Measurements from ENCODE around the gene ERV3-1.
"Not testable (repeated sequence)": the region's sequence is repeated elsewhere in the genome, so short reads cannot be mapped to it uniquely, and the experiment has no call there.

Gene ERV3-1

DNA sequence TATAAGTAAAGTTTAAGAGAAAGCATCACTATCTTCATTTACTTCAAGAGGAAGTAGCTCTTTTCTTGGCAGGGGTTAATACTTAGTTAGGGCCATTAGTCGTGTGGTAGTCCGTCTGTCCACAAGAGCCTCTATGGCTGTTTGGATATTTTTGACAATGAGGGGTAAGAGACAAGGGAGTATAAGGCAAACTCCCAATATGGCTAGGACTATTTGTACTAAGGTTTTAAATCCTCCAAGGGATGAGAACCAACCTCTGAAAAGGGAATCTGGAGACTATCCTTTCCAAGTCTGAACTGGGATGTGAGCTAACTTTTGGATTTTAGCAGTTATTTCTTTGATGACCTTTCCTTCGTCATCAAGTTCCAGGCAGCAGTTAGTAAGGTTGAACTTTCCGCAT is 15.6 kb downstream of the ERV3-1 start, which contains the start of gene ZNF117:
TSS of gene ZNF117 (minus strand) at position 101 of the 400 bp plus-strand sequence.
- in situ Hi-C loops (cut with MboI; ENCODE audit: low pct_unique_long_range_greater_than_20kb, low sequenced_read_pairs, unreplicated experiment): no loop called here
- DNase-seq (ENCODE audit: low spot score): no peak

DNA sequence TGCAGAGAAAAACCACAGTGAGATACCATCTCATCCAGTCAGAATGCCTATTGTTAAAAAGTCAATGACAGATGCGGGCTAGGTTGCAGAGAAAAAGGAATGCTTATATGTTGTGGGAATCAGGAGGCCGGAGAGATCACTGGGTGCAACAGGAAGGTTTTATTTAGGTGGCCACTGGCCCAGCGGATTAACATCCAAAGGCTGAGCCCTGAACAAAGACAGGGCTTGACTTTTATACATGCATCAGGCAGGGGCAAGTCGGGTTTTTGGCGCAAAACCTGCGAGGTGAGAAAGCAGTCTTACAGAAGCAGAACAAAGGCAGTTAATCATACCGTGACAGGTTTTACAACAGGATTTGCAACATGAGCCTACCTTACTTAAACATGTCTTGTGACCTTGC is 16.3 kb downstream of the ERV3-1 start:
- TF ChIP-seq, protein P1, sequence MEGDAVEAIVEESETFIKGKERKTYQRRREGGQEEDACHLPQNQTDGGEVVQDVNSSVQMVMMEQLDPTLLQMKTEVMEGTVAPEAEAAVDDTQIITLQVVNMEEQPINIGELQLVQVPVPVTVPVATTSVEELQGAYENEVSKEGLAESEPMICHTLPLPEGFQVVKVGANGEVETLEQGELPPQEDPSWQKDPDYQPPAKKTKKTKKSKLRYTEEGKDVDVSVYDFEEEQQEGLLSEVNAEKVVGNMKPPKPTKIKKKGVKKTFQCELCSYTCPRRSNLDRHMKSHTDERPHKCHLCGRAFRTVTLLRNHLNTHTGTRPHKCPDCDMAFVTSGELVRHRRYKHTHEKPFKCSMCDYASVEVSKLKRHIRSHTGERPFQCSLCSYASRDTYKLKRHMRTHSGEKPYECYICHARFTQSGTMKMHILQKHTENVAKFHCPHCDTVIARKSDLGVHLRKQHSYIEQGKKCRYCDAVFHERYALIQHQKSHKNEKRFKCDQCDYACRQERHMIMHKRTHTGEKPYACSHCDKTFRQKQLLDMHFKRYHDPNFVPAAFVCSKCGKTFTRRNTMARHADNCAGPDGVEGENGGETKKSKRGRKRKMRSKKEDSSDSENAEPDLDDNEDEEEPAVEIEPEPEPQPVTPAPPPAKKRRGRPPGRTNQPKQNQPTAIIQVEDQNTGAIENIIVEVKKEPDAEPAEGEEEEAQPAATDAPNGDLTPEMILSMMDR (IDR thresholded peaks at IDR 0.05; ENCODE audit: extremely low read depth, insufficient read depth, missing control alignments): no peak
- DNase-seq (ENCODE audit: low spot score): no peak
- in situ Hi-C loops (cut with MboI; ENCODE audit: low pct_unique_long_range_greater_than_20kb, low sequenced_read_pairs, unreplicated experiment): no loop called here

More for the DNA sequence above, 15.6 kb downstream of the ERV3-1 start, which contains the start of gene ZNF117:
- TF ChIP-seq, protein P1 (IDR thresholded peaks at IDR 0.05; ENCODE audit: extremely low read depth, insufficient read depth, missing control alignments): no peak

DNA sequence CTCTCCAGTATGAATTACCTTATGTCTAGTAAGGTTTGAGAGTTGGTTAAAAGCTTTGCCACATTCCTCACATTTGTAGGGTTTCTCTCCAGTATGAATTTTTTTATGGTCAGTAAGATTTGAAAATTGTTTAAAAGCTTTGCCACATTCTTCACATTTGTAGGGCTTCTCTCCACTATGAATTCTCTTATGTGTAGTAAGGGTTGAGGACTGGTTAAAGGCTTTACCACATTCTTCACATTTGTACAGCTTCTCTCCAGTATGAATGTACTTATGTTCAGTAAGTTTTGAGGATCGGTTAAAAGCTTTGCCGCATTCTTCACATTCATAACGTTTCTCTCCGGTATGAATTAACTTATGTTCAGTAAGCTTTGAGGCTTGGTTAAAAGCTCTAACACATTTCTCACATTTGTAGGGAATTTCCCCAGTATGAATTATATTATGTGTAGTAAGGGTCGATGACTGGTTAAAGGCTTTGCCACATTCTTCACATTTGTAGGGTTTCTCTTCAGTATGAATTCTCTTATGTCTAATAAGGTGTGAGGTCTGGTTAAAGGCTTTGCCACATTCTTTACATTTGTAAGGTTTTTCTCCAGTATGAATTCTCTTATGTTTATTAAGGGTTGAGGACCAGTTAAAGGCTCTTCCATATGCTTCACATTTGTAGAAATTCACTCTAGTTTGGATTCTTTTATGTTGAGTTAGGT is 27.8 kb downstream of the ERV3-1 start:
- no peak for DNase-seq (ENCODE audit: low spot score)
- in situ Hi-C loops (cut with MboI; ENCODE audit: low pct_unique_long_range_greater_than_20kb, low sequenced_read_pairs, unreplicated experiment): no loop called here
- TF ChIP-seq, protein P1 (IDR thresholded peaks at IDR 0.05; ENCODE audit: extremely low read depth, insufficient read depth, missing control alignments): no peak

DNA sequence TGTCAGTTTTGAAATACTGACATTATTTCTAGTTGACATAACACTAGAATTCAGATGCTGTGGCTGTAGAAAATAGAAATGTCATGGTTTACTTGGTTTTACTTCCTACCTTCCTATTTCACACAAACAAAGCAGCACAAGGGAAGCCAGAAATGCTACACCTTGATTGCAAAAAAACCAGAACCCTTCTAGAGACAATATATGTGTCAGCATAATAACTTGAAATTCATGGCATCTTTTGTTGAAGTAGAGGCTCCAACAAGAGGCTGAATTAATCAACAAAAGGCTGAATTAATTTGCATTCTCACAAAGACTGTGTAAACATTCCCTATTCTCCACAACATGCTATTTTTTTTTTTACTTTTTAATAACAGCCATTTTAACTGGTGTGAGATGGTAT is 40.9 kb downstream of the ERV3-1 start:
- in situ Hi-C loops (cut with MboI; ENCODE audit: low pct_unique_long_range_greater_than_20kb, low sequenced_read_pairs, unreplicated experiment): no loop called here
- DNase-seq (ENCODE audit: low spot score): no peak
- TF ChIP-seq, protein P1 (IDR thresholded peaks at IDR 0.05; ENCODE audit: extremely low read depth, insufficient read depth, missing control alignments): no peak

DNA sequence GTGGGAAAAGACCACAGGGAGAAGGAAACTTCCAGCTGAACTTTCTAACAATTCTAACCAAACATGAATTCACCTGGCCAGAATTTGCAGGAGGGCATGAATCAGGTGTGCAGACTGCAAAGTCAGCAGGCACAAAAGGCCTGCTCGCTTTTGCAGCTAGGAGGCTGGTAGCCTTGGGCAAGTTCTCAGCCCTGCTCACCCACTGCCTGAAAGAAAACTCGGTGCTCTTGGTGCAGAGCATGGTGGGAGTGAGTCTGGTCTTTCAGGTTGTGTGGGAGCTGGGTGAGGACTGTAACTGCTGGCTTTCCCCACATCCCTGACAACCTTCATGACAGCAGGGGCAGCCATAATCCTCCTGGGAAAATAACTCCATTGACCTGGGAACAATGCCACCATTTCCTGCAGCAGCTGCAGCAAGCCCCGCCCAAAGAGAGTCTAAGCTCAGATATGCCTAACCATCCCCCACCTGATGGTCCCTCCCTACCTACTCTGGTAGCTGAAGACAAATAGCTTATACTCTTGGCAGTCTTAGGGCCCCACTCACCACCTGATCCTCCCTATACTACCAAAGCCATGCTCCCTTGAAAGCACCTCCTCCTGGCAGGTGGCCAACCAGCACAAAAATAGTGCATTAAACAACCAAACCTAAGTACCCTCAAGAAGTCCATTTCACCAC is 47.3 kb downstream of the ERV3-1 start:
- in situ Hi-C loops (cut with MboI; ENCODE audit: low pct_unique_long_range_greater_than_20kb, low sequenced_read_pairs, unreplicated experiment): no loop called here
- TF ChIP-seq, protein P1 (IDR thresholded peaks at IDR 0.05; ENCODE audit: extremely low read depth, insufficient read depth, missing control alignments): no peak
- no peak for DNase-seq (ENCODE audit: low spot score)

DNA sequence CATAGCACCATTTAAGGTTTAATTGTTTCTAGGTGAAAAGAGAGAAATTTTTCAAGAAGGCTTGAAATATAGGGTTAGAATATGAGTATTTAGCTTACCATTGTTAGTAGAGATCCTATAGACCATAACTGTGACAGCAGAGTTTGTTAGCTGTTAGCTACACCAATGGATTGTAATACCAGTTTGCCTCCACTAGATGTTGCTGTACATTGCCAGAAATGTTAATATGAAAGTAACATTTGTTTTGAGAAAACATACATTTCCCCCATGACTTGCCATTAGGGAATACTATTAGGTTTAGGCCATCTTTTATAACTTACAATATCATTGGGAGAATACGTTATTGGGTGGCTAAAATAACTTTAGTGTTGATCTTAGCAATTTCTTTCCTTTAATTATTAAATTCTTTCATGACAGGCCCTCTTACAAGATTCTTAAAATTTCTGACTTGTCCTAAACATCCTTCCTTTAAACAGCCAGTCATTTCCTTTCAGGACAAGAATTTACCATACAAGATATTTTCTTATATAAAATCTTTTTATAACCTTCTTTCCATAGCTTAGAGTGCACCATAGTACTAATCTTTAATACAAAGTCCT is 55.1 kb downstream of the ERV3-1 start:
- peak; percentile 69 for DNase-seq (ENCODE audit: low spot score)
- in situ Hi-C loops (cut with MboI; ENCODE audit: low pct_unique_long_range_greater_than_20kb, low sequenced_read_pairs, unreplicated experiment): no loop called here
- TF ChIP-seq, protein P1 (IDR thresholded peaks at IDR 0.05; ENCODE audit: extremely low read depth, insufficient read depth, missing control alignments): peak; percentile 86

DNA sequence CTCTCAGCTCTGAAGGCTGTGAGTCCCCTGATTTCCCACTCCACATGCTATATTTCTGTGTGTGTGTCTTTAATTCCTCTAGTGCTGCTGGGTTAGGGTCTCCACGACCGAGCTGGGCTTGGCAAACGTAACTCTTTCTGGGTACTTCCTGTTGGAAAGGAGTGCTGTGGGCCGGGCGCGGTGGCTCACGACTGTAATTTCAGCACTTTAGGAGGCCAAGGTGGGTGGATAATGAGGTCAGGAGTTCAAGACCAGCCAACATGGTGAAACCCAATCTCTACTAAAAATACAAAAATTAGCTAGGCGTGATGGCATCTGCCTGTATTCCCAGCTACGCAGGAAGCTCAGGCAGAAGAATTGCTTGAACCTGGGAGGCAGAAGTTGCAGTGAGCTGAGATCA is 55.8 kb downstream of the ERV3-1 start:
- DNase-seq (ENCODE audit: low spot score); in situ Hi-C loops (cut with MboI; ENCODE audit: low pct_unique_long_range_greater_than_20kb, low sequenced_read_pairs, unreplicated experiment): not testable (repeated sequence)

DNA sequence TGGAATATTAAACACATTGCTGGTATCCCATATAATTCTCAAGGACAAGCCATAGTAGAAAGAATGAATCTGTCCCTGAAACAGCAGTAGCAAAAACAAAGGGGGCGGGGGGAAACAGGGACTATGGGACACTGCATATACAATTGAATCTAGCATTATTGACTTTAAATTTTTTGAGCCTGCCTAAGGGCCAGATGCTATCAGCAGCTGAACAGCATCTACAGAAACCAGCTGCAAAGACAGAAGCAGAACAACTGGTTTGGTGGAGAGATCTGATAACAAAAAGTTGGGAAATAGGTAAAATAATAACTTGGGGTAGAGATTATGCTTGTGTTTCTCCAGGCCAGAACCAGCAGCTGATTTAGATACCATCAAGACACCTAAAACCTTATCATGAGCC is 57.7 kb downstream of the ERV3-1 start:
- DNase-seq (ENCODE audit: low spot score); in situ Hi-C loops (cut with MboI; ENCODE audit: low pct_unique_long_range_greater_than_20kb, low sequenced_read_pairs, unreplicated experiment): not testable (repeated sequence)

Data from GM13977 (cell line).